Ectodermal cell (in vitro differentiated cells): ENCODE results near the gene CALHM2.
A peak's percentile ranks its signal among the peaks of the same experiment; 100 is the strongest.

Source experiments
- H3K27ac ChIP-seq: 2 replicates; pipeline ENCODE4 v1.7.0; 2013; ENCODE audit warnings: mild to moderate bottlenecking, low read depth, low read length; ENCODE audit not compliant: insufficient read depth, poor library complexity, severe bottlenecking
- H3K27me3 ChIP-seq: 2 replicates; pipeline ENCODE4 v1.7.0; 2013; ENCODE audit warnings: mild to moderate bottlenecking, low read length; ENCODE audit not compliant: insufficient read depth, control insufficient read depth, poor library complexity, severe bottlenecking
- H3K36me3 ChIP-seq: one replicate; pipeline ENCODE4 v1.7.0; 2013; ENCODE audit warnings: low read length; ENCODE audit not compliant: control insufficient read depth, insufficient read depth
- H3K4me1 ChIP-seq: one replicate; pipeline ENCODE4 v1.7.0; 2013; ENCODE audit warnings: low read length; ENCODE audit not compliant: control insufficient read depth, insufficient read depth
- H3K4me3 ChIP-seq: 2 replicates; pipeline ENCODE4 v1.7.0; 2013; ENCODE audit warnings: low read depth, low read length, control low read depth; ENCODE audit not compliant: insufficient read depth
- H3K9me3 ChIP-seq: 2 replicates; pipeline ENCODE4 v1.7.0; 2013; ENCODE audit warnings: mild to moderate bottlenecking, low read length, moderate library complexity; ENCODE audit not compliant: control insufficient read depth
- WGBS, 2 experiments: methylation state at CpG; one replicate each; pipeline ENCODE4 v1.1.7; 2013; ENCODE audit warnings: missing lambda C conversion rate in 2 of 2; 5-methylcytosine and 5-hydroxymethylcytosine counted together

CALHM2 gene

GRCh38 chr10:103459615-103460014 is 7.4 kb upstream of the CALHM2 start:
- Histone ChIP-seq H3K4me1 (no peaks in the 10 kb centered on the region), H3K4me3 (no peak overlapping the region), H3K9me3 (no peaks in the 10 kb centered on the region), H3K36me3 (no peaks in the 10 kb centered on the region), H3K27me3 (no peaks in the 10 kb centered on the region), H3K27ac (no peak overlapping the region)
- WGBS, 2 experiments: 84 to 90% methylated on average over 4 of the region's 4 CpGs

- H3K27ac ChIP-seq: no peak within 1 kb of the TSS
- no peaks in the 10 kb centered on the region for H3K9me3 ChIP-seq
- no peaks in the 10 kb centered on the region for H3K36me3 ChIP-seq
- no peaks in the 10 kb centered on the region for H3K4me1 ChIP-seq
- 48 to 63% methylated on average over 6 to 9 of the region's 9 CpGs for WGBS, 2 experiments
- no peak within 1 kb of the TSS for H3K4me3 ChIP-seq
- no peaks in the 10 kb centered on the region for H3K27me3 ChIP-seq
These were observed 6.5 kb upstream of the CALHM2 start, which contains the start of gene CALHM1 for GRCh38 chr10:103458720-103459119. TSS of gene CALHM1 (minus strand) at chr10:103458900. CDS start at chr10:103458751, 149 bp downstream.

GRCh38 chr10:103457896-103458583 is 5.9 kb upstream of the CALHM2 start:
- 94% methylated on average over 39 of the region's 39 CpGs for WGBS, 2 experiments
- H3K27me3 ChIP-seq: no peaks in the 10 kb centered on the region
- H3K4me3 ChIP-seq: no peak overlapping the region
- no peaks in the 10 kb centered on the region for H3K9me3 ChIP-seq
- no peaks in the 10 kb centered on the region for H3K4me1 ChIP-seq
- H3K36me3 ChIP-seq: no peaks in the 10 kb centered on the region
- H3K27ac ChIP-seq: no peak overlapping the region

GRCh38 chr10:103457176-103457712 is 5.1 kb upstream of the CALHM2 start:
- Histone ChIP-seq H3K27ac (no peak overlapping the region), H3K36me3 (no peaks in the 10 kb centered on the region), H3K27me3 (no peaks in the 10 kb centered on the region), H3K4me3 (no peak overlapping the region), H3K4me1 (no peaks in the 10 kb centered on the region), H3K9me3 (no peaks in the 10 kb centered on the region)
- 87 to 93% methylated on average over 8 of the region's 8 CpGs for WGBS, 2 experiments

GRCh38 chr10:103456074-103456660 is 4.0 kb upstream of the CALHM2 start:
- 89 to 90% methylated on average over 9 of the region's 9 CpGs for WGBS, 2 experiments
- Histone ChIP-seq H3K27me3 (no peaks in the 10 kb centered on the region), H3K4me1 (no peaks in the 10 kb centered on the region), H3K27ac (no peak overlapping the region), H3K36me3 (no peaks in the 10 kb centered on the region), H3K9me3 (no peaks in the 10 kb centered on the region), H3K4me3 (no peak overlapping the region)

DNA sequence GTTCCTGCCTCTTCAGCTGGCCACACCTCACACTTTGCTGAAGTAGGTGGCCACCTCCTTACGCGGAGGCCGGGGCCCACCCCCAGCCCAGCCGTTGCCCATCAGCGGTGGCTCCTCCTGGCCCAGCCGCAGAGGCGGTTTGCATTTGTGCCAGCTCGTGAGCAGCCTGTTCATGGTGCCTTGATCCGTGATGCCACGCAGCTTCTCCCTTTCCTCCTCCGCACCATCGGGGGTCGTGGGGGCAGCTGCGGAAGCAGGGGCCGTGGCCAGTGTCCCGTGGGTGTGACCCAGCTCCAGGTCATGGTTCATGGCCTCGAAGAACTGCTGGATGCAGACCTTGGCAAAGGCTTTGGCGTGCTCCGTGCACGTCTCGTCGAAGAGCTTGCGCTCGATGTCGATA is 3.1 kb upstream of the CALHM2 start:
- no peaks in the 10 kb centered on the region for H3K27me3 ChIP-seq
- no peaks in the 10 kb centered on the region for H3K9me3 ChIP-seq
- WGBS, 2 experiments: 92 to 93% methylated on average over 25 of the region's 25 CpGs
- H3K4me3 ChIP-seq: no peak overlapping the region
- no peak overlapping the region for H3K27ac ChIP-seq
- H3K4me1 ChIP-seq: no peaks in the 10 kb centered on the region
- no peaks in the 10 kb centered on the region for H3K36me3 ChIP-seq

- H3K27ac ChIP-seq: no peak overlapping the region
- no peaks in the 10 kb centered on the region for H3K9me3 ChIP-seq
- no peak overlapping the region for H3K4me3 ChIP-seq
- H3K4me1 ChIP-seq: no peaks in the 10 kb centered on the region
- no peaks in the 10 kb centered on the region for H3K36me3 ChIP-seq
- 87 to 91% methylated on average over 4 of the region's 4 CpGs for WGBS, 2 experiments
- no peaks in the 10 kb centered on the region for H3K27me3 ChIP-seq
These were observed 1.9 kb upstream of the CALHM2 start for GRCh38 chr10:103454026-103454425.

GRCh38 chr10:103452506-103453230 is 498 bp upstream of the CALHM2 start:
- Histone ChIP-seq H3K27ac (no peak overlapping the region), H3K36me3 (no peaks in the 10 kb centered on the region), H3K4me3 (peak overlapping the region; percentile 18), H3K4me1 (no peaks in the 10 kb centered on the region), H3K9me3 (no peaks in the 10 kb centered on the region), H3K27me3 (no peaks in the 10 kb centered on the region)
- 79 to 85% methylated on average over 27 of the region's 27 CpGs for WGBS, 2 experiments

GRCh38 chr10:103451091-103451813 is 918 bp downstream of the CALHM2 start:
- no peaks in the 10 kb centered on the region for H3K4me1 ChIP-seq
- H3K9me3 ChIP-seq: no peaks in the 10 kb centered on the region
- no peaks in the 10 kb centered on the region for H3K27me3 ChIP-seq
- no peak overlapping the region for H3K27ac ChIP-seq
- 65 to 70% methylated on average over 14 of the region's 14 CpGs for WGBS, 2 experiments
- H3K36me3 ChIP-seq: no peaks in the 10 kb centered on the region
- H3K4me3 ChIP-seq: no peak overlapping the region
